ENCODE data around the gene ARHGEF16.

Gene ARHGEF16

GRCh38 chr1:3524556-3525203 is 70.2 kb downstream of the ARHGEF16 start:
- no peak overlapping the region for H3K4me3 ChIP-seq (ENCODE audit: low read length)
- no peak for TF ChIP-seq CTCF (IDR thresholded peaks at IDR 0.05; ENCODE audit: insufficient read depth, low read depth, low read length, missing control alignments)
- no peak for DNase-seq (ENCODE audit: low read depth)

GRCh38 chr1:3525551-3526482 is 71.4 kb downstream of the ARHGEF16 start:
- no peak overlapping the region for H3K4me3 ChIP-seq (ENCODE audit: low read length)
- no peak for TF ChIP-seq CTCF (IDR thresholded peaks at IDR 0.05; ENCODE audit: insufficient read depth, low read depth, low read length, missing control alignments)
- no peak for DNase-seq (ENCODE audit: low read depth)

- no peak for TF ChIP-seq CTCF (IDR thresholded peaks at IDR 0.05; ENCODE audit: insufficient read depth, low read depth, low read length, missing control alignments)
- DNase-seq (ENCODE audit: low read depth), result no peak
These were observed 73.3 kb downstream of the ARHGEF16 start for GRCh38 chr1:3527774-3528173.

GRCh38 chr1:3529099-3529729 is 74.7 kb downstream of the ARHGEF16 start:
- H3K4me3 ChIP-seq (ENCODE audit: low read length), result no peak overlapping the region
- DNase-seq (ENCODE audit: low read depth), result no peak
- TF ChIP-seq CTCF (IDR thresholded peaks at IDR 0.05; ENCODE audit: insufficient read depth, low read depth, low read length, missing control alignments), result no peak

More at GRCh38 chr1:3527774-3528173, 73.3 kb downstream of the ARHGEF16 start:
- H3K4me3 ChIP-seq (ENCODE audit: low read length), result no peak overlapping the region

GRCh38 chr1:3530086-3530925 is 75.8 kb downstream of the ARHGEF16 start:
- TF ChIP-seq CTCF (IDR thresholded peaks at IDR 0.05; ENCODE audit: insufficient read depth, low read depth, low read length, missing control alignments), result peak; percentile 24
- peak; percentile 16 for DNase-seq (ENCODE audit: low read depth)

More at GRCh38 chr1:3530086-3530925, 75.8 kb downstream of the ARHGEF16 start:
- peak overlapping the region; percentile 50 for H3K4me3 ChIP-seq (ENCODE audit: low read length)
